Stimulated activated CD8-positive, alpha-beta memory T cell treated with anti-CD3 and anti-CD28 coated beads, Interleukin-7, amount 100 ng/mL, for 24 hours (primary cell): ENCODE data around the gene PRSS36.
"Not testable (repeated sequence)": the region's sequence is repeated elsewhere in the genome, so short reads cannot be mapped to it uniquely, and the experiment has no call there.

Experiments used
- DNase-seq: peaks from one replicate; pipeline ENCODE4 v3.0.0-alpha.2; 2020; ENCODE audit warnings: low read depth

Gene PRSS36

DNA sequence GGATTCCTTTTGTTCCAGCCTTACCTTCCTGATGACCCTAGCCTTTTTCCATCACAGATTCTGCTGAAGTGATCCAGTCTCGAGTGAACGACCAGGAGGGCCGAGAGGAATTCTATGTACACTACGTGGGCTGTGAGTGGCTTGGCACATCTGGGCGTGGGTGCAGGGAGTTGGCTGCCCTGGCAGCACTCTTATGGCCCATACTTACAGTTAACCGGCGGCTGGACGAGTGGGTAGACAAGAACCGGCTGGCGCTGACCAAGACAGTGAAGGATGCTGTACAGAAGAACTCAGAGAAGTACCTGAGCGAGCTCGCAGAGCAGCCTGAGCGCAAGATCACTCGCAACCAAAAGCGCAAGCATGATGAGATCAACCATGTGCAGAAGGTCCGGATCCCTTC lies 29.7 kb downstream of the PRSS36 start:
- DNase-seq, result no peak

DNA sequence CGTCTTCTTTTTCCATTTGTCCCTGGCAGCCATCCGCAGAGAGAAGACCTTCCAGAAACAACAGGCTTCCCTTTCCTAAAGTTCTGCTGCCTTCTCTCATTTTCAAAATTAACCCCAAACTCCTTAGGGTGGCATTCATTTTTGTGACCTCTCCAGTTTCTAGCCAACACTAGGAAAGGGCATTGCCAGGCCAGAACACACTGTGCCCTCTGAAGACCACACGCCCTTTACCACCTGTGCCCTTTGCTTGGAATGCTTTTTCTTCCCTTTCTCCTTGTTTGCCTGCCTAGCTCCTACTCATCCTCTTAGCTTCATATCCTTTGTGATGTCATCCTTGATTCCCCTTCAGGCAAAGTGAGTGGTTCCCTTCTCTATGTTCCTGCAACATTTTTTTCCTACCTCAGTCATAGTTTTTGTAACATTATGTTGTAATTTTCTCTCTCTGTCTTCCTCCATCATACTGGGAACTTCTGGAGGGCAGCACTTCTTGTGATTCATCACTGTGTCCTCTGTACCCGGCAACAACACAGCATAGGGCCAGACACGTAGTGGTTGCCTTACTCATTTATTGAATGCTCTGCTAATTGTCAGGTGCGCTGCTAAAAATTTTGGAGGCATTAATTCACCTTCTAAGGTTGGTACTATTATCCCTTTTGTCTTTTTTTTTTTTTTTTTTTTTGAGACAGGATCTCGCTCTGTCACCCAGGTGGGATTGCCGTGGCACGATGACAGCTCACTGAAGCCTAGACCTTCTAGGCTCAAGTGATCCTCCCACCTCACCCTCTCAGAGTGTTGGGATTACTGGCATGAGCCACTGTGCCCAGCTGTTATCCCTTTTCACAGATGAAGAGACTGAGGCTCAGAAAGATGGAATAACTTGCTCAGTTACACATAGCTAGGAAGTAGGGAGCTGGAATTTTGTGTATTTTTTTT lies 31.4 kb downstream of the PRSS36 start:
- DNase-seq, result no peak

DNA sequence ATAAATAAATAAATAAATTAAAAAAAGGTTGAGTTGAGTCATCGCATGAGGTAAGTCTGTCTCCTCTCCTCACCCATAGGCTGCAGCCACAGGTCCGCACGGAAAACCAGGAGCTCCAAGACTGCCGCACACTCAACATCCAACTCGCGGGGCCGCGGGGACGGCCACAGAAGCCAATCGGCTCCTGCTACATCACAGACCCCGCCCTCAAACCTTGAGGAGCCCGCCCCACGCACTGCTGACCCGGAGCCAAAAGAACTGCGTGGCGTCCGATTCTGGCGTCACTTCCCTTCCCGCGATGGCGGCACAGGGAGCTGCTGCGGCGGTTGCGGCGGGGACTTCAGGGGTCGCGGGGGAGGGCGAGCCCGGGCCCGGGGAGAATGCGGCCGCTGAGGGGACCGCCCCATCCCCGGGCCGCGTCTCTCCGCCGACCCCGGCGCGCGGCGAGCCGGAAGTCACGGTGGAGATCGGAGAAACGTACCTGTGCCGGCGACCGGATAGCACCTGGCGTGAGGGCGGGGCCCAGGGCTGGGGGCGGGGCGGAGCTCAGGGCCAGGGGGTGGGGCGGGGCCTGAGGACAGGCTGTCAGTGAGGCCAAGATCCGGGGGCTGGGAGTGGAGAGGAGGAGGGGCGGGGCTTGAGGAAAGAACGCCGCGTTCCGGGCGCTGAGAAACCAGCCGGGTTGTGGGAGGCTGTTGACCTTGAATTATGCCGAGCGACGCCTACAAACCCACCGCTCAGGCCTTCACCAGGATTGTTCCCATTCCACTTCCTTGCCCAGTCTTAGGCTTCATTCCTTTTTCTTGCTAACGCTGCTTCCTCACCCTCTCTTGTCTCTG lies 32.3 kb downstream of the PRSS36 start, which contains the start of gene KAT8:
Gene KAT8, plus strand, starts transcription at position 281 of the 839 bp plus-strand sequence. Its CDS starts 18 bp downstream, at position 299.
- DNase-seq, result peak; percentile 94

DNA sequence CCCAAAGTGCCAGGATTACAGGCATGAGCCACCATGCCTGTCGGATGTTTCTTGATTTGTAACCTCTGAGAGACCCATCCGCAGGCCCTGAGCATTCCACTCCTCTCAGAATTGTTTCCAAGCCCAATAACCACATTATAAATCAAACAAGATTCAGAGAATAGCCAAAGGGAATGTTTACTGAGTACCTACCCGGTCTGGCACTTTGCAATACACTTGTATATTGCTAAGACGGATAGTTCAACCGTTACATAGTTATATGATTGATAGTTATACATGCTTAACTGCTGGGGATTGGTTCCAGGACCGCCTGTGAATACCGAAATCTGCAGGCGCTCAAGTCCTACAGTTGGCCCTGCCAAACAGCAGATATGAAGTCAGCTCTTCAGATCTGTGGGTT lies 35.4 kb downstream of the PRSS36 start:
- no peak for DNase-seq

DNA sequence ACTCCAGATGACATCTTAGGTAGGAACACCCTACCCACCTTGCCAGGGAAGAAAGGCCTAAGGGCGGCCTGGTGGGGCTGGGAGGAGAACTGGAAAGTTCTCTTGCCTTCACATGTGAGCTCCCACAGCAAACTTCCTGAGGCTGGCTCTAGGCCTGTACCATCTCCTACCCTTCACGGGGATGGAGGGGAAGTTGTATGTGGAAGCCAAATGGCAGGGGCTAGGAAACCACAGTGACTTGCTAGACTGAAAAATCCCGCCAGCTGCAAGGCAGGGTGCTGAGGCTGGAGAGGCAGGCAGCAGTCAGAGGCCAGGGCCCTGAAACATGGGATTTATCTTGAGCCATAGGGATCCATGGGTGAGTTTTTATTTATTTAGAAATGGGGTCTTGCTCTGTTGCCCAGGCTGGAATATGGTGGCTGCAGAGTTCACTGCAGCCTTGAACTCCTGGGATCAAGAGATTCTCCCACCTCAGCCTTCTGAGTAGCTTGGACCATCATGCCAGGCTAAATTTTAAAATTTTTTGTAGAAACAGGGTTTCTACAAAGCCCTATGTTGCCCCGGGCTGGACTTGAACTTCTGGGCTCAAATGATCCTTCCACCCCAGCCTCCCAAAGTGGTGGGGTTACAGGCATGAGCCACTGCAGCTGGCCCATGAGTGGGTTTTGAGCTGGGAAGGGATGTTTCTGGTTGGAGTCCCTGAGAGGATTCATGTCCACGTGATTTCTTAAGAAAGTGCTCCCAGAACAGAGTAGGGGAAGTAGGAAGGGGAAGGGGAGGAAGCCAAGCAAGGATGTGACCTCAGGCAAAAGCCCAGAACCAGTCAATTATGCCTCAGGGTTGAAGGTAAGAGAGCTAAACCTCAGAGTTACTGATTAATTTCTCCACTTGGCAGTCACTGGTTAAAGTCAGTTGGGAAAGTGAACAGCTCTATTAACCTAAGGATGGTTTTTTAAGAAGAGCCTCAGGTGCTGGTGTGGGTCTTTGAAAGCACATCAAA lies 36.4 kb downstream of the PRSS36 start:
- DNase-seq, result no peak

DNA sequence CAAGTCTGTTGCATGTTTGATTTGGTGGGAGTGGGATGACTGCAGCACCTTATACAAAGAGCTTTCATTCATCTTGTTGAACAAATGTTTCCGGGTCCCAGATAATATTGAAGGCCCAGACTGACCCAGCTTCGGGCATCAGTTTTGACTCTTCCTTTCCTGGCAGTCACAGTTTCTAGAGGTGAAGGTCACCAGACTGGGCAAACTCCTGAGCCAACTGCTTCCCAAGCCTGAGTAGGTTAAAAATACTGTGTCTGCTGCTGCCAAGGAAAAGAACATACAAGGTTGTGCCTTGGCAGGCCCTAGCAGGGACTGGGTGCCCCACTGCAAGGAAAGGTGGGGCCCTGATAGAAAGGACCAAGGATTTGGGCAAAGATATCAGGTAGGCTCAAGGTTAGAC lies 37.2 kb downstream of the PRSS36 start:
- no peak for DNase-seq

DNA sequence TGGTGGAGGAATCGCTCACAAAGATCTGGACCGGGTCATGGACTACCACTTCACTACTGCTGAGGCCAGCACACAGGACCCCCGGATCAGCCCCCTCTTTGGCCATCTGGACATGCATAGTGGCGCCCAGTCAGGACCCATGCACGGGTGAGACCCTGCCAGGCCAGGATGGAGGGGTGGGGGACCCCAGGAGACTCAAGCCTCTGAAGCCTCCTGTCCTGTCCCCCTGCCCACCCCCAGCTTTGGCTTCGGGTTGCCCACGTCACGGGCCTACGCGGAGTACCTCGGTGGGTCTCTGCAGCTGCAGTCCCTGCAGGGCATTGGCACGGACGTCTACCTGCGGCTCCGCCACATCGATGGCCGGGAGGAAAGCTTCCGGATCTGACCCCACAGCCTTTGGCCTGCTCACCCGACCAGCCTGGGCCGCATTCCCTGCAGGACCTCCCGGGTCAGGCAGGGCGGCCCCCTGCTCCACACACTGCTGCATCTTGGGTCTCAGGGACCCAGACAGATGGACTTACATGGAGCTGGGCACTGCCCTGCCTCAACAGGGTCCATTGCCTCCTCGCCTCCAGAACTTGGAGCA lies 37.9 kb downstream of the PRSS36 start:
- DNase-seq, result no peak

DNA sequence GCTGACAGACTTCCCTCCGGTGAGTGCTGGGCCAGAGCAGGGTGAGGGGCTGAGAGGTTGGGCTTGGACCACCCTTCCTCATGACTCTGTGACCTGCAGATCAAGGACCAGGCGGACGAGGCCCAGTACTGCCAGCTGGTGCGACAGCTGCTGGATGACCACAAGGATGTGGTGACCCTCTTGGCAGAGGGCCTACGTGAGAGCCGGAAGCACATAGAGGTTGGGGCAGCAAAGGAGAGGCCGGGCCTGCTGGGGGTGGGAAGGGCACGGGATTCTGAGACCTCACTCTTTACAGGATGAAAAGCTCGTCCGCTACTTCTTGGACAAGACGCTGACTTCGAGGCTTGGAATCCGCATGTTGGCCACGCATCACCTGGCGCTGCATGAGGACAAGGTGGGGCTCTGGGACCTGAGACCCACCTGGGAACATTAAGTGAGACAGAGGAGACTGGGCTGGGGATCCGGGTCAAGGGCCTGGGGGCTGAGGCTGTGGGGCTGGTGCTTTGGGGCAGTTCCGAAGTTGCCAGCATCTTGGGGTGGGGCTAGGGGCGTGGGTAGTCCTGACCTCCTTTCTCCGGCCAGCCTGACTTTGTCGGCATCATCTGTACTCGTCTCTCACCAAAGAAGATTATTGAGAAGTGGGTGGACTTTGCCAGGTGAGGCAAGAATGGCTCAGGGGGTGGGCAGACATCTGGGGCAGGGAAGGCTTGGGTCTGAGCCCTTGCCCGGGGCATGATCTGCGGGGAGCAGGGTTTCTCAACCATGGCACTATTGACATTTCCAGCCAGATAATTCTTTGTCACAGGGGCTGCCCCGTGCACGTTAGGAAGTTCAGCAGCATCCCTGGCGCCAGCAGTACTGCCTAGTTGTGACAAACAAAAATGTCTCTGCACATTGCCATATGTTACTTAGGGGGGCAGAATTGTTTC lies 39.5 kb downstream of the PRSS36 start:
- DNase-seq, result no peak

DNA sequence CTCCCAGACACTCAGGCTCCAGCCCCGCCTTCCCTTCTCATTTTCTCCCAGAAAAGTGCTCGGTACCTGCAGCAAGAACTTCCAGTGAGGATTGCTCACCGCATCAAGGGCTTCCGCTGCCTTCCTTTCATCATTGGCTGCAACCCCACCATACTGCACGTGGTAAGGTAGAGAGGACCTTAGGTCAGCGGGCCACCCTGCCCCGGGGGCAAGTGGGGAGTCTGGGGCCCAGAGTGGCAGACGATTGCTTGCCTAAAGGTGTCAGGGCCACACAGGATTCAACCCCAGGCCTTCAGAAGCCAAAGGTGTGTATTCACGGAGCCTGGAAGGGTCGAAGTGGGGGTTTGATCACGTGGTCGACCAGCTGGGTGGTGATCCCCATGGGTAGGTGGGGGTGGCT lies 40.2 kb downstream of the PRSS36 start:
- DNase-seq, result no peak

DNA sequence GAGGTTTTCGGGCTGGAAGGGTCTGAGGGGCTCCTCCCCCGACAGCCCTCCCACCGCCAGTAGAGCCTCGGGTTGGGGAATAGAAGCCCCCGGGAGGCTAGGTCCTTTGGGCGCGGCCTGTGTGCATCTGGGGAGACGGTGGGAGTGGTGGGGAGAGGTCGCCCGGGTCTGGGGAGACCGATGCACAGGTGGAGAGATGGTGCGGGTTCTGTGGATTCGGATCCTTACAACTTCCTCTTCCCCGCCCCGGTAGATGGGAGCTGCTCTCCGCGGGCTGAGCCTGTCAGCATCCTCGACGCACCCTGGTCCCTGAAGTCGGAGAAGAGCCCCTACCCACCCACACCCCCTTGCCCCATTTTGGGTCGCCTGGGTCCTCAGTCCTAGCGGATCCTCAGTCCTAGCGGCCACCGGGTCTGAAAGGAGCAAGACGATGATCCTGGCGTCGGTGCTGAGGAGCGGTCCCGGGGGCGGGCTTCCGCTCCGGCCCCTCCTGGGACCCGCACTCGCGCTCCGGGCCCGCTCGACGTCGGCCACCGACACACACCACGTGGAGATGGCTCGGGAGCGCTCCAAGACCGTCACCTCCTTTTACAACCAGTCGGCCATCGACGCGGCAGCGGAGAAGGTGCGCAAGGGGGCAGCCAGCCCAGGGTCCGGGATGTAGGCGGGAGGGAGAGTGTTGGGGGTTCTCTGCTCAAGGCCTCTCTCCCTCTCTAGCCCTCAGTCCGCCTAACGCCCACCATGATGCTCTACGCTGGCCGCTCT lies 40.9 kb downstream of the PRSS36 start:
- DNase-seq, result no peak

DNA sequence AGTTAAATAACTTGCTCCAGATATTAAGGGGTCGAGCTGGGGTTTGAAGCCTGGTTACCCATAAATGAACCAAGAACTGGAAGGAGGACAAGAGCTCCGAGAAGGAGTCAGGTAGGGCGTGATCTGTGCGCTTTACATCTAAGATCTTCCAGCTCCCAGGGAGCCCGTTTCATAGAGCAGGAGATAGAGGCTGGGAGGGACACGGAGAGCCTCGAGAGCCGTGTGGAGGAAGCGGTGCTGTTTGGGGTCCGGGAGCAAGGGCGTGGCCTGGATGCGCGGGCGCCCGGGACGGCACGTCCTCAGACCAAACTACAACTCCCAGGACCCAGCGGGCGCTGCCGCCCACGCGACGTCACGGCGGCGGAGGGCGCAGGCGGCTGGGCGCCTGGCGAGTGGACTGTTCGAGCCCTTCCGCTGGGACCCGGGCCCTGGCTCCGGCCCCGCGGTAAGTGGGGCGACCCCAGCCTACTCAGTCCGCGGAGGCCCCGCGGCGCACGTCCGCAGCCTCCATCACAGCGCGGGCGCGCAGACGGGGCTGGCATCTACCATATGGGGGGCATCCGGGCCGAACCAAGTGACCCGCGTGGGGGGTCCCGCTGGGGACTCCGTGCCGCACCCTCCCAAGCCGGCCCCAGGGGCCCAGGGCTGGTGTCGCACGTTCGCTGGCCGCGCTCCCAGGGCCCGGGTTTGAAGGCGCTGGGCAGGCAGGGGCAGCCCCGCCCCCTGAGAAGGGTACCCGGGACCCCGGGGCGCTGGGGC lies 41.7 kb downstream of the PRSS36 start, which contains the start of gene BCKDK:
Gene BCKDK, plus strand, starts transcription at position 352 of the 759 bp plus-strand sequence. CDS start 838 bp downstream, outside the sequence.
- DNase-seq, result peak; percentile 49

DNA sequence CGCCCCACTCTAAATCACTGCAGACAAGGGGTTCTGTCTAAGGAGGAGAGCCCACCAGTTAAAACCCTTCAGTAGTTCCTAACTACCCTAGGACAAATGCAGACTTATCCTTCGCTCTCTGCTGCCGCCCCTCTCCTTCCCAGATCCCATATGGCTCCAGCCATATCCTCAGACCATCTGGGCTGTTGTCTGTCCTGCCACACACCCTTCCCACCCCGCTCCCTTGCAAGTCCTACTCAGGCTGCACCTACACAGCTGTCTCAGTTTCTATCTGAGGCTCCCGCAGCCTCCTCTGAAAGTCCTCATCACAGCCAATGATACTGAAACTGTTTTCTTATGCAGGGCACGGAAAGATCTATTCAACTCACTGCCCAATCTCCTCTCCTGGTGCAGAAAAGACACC lies 42.4 kb downstream of the PRSS36 start:
- DNase-seq, result no peak

DNA sequence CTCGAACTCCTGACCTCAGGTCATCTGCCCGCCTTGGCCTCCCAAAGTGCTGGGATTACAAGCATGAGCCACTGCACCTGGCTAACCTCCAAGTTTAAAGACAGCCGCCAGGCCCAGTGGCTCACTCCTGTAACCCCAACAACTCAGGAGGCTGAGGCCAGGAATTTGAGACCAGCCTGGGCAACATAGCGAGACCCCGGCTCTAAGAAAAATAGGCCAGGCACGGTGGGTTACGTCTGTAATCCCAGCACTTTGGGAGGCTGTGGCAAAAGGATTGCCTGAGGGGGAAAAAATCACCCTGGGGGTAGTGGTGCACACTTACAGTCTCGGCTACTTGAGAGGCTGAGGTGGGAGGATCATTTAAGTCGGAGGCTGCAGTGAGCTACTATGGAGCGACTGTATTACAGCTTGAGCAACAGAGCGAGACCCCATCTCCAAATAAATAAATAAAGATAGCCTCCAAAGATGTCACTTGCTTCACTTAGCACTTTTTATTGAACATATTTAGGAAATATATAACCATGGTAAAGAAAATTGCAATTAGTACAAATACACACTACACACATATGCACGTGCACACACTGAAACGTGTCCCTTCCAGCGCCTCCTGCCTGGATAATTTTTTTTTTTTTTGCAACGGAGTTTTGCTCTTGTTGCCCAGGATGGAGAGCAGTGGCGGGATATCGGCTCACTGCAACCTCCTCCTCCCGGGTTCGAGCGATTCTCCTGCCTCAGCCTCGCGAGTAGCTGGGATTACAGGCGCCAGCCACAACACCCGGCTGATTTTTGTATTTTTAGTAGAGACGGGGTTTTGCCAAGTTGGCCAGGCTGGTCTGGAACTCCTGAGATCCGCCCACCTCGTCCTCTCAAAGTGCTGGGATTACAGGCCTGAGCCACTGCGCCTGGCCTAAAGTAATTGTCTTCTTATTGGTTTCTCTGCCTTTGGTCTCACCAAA lies 43.1 kb downstream of the PRSS36 start:
- DNase-seq, result no peak

DNA sequence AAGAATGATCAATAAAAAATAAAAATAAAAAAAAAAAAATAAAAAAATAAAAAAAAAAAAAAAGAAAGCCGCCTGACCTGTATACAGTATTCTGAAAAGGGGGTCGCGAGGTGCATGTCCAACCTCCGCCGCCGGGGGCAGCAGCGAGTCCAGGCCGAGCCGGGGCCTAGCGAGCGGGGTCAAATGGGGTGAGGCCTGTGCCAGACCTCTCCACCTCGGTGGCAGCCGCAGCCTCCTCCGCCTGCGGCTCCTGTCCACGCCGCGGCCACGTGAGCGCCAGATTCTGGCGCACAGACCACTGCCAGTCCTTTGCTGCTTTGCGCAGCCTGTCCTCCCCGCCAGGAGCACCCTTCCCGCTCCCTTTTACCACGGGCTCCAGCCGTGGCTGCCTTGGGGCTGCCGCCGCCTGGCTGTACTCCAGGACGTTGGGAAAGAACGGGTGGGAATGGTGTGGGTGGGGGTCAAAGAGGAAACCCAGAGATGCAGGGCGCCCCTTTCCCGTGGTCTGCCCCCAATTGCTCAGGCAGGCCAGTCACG lies 44.1 kb downstream of the PRSS36 start:
- peak; percentile 79 for DNase-seq

DNA sequence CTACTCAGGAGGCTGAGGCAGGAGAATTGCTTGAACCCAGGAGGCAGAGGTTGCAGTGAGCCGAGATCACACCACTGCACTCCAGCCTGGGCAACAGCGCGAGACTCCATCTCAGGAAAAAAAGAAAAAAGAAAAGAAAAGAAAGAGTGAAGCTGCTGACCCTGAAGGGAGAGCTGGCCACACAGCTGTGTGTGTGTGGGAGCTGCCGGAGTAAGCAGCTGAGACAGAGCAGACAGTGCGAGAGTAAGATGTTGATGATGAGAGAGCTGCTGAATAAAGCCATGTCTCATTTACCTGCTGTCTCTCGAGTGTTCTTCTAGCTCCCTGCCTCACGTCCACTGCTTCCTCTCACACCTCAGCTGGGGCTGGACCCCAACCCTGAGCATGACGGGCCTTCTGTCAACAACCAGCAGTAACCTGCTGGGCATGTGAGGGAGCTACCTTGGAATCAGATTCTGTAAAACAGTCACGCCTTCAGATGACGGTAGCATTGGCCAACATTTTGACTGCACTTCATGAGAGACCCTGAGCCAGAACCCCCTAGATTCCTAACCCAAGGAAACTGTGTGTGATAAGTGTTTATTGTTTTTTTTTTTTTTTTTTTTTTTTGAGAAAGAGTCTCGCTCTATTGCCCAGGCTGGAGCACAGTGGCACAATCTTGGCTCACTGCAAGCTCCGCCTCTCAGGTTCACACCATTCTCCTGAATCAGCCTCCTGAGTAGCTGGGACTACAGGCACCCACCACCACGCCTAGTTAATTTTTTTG lies 48.8 kb downstream of the PRSS36 start:
- DNase-seq, result not testable (repeated sequence)
